ENCODE measurements around the gene GALNT5.
A peak's percentile ranks its signal among the peaks of the same experiment; 100 is the strongest.

The GALNT5 gene

DNA sequence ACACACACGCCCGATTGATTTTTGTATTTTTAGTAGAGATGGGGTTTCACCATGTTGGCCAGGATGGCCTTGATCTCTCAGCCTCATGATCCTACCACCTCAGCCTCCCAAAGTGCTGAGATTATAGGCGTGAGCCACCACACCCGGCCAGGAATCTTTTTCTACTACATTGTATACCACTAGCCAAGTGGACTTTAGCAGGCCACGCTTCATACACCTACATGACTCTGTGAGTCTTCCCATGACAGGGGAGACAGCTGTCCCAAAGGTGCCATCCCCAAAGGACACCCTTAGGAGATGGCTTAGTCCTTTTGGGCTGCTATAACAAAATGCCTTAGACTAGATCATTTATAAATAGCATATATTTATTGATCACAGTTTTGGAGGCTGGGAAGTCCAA, 35.3 kb downstream of the GALNT5 start:
- no peak for DNase-seq

DNA sequence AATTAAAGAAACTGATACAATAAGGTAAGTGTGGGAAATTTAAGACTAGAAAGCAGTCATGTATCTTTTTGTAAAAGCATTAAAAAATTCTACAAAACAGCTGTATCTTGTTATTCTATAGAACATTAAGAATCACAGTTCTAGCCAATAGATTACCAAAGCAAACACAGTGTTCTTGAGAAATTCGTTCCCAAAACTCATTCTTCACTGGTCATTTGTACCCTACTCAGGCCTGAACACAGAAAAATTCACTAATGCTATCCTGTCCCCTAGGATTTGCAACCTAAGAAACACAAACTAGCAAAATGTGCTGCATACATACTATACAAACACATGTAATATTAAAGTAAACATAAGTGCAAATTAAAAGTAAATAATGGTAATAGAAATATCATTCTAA, 39.0 kb downstream of the GALNT5 start:
- no peak for DNase-seq

DNA sequence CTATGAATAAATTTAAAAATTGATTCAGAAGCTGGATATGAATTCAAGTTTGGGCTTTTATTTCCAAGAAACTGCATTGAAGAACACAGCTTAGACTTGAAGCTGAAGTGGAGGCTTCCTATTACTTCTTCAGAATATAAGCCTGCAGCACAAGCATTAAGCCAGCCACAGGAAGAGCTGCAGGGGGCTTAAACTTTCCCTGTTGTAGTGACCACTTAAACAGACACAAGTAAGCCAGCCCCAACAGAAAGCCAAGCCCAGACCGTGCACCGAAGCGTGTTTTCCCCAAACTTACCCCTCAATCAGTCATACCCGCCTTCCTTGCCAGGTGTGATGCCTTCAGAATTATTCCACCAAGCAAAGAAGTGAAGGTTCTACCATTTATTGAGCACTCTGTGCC, 39.5 kb downstream of the GALNT5 start:
- DNase-seq: no peak

DNA sequence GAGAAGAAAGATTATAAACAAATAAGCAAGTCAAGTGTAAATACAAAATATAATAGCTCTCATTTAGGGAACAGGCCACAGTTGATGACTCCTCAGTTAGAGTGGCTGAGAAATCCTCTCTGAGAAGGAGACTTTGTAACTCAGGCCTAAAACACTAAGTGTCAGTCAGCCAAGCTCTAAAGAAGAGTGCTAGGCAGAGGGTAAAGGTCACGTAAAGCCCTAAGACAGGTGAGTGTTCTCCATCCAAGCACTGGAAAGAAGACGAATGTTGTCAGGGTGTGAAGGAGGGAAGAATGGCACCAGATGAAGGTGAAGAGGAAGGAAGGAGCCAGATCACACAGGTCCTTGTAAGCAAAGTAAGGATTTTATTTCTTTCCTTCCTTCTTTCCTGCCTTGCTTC, 43.8 kb downstream of the GALNT5 start:
- no peak for DNase-seq

DNA sequence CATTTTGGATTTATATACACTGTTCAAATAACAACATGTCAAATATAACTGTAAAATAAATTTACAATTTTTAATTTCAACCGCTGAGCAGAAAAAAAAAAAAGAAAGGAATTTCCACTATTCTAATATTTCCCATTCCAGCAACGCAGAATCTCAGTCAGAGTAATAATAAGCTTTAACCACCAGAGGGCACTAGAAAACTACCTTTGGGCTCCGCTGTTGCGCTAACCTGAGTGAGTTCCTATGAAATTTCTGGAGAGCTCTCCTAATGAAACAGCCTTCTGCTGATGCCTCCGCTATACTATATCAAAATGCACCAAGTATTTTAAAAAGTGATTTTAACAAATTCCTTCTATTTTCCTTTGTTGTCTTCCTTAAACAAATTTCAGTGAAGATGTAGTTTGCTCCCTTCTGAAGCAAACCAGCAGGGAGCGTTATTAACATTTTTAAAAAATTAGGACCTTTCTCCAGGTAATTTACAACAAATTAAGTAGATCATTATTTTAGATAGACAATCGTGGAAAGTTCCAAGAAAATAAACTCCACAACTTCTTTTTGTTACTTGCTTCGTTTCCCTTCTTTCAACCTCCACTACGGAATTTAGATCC, 45.1 kb downstream of the GALNT5 start:
- peak; percentile 85 for DNase-seq

DNA sequence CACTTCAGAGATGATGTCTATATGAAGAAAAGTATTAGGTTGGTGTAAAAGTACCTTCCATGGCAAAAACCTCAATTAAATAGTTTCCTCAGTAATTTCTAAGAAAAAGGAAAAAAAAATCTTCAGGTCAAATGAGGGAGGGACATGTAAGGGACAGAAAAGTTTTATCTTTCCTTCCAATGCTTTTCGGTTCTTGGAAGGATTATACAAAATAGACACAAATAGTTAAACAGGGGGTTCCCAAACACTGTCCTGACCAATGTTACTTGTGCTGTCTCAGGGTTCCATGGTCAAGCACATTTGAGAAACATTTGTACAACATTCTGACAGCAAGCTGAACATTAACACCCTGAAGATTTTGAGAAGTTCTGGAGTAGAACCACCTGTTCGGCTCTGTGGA, 46.1 kb downstream of the GALNT5 start:
- DNase-seq: no peak

DNA sequence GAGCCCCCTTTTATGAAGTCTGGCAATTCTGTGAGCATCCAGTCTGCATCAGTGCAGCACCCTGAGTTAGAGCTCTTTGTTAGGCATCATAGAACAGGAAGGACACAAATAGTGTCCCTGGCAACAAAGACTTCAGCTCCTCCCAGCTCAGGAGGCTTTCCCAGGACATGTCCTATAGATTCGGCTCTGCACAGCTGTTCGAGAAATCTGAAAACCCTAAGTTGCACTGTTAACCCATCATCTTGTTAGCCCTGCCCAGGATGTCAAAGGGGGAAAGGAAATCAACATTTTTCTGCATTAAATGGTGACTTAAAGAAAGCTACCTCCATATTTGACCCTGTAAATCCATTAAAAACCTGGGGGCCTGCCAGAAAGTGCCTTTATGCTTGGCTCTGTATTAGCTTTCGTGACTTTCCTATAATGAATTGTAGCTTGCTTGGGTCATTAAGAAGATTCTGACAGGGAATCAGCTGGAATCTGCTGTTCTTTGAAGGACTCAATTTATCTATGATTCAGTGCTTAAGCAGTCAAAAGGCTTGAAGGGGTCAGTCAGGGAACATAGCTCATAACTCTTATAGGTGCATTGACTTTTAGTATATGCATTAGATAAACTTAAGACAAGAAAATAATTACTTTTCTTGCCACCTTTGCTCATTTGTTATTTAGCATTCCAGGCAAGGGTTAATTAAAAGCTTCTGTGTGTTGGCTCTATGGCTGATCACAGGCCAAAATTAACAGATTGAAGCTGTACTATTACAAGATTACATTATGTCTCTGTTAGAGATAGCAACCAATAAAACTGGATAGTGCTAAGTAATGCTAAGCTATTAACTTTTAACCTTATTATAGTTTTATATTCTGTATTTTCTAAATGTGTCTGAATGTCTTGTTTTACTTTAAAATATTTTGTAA, 47.6 kb downstream of the GALNT5 start:
- DNase-seq: no peak

DNA sequence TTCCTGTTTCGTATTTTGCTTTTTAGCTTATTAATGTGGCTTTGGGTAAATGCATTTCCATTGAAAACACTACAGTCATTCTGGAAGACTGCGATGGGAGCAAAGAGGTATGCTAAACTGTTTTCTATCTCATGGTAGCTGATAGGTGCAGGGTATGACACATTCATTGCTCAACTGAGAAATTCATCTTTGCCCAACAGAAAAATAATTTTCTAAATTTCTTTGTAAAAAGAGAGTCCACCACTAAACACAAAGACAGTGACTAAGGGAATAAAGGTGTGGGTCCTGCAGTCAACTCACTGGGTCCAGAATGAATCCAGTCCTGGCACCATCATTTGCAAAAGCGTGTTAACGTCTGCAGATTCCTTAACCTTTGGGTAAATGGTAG, 48.2 kb downstream of the GALNT5 start:
- no peak for DNase-seq

DNA sequence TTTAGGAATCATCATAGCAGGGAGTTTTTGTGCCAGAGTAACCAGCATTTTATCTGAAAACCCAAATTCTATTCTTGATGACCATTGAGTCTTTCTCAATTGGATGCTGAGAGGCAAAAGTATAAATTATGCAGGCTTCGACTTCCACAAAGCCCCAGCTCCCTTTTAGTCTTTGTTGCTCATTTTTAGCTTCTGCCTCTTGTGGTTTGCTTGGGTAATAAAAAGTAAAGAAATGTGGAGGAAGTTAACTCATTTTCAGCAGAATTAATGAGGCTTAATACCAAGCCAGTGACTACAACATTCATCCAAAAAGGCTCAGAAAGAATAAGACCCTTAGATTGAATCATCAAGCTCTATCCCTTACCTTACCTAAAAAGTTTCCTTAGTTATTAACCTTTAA, 49.5 kb downstream of the GALNT5 start:
- peak; percentile 10 for DNase-seq

DNA sequence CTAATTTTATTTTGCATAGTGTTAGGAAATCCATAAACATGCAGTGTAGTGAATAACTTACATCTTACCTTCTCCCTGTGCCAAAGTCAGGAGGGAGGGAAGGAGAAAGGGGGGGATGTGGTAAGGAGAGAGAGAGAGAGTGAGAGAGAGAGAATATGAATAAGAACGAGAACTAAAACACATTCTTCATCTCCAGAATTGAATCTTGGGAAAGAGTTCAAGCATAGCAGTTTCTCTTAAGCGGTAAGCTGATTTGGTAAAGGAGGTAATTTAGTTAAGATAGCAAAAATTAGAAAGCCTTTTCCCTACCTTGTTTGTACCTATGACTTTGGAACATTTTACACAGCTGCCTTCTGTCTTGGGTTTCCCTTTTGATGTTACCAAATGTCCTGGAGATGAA, 52.4 kb downstream of the GALNT5 start:
- DNase-seq: no peak

DNA sequence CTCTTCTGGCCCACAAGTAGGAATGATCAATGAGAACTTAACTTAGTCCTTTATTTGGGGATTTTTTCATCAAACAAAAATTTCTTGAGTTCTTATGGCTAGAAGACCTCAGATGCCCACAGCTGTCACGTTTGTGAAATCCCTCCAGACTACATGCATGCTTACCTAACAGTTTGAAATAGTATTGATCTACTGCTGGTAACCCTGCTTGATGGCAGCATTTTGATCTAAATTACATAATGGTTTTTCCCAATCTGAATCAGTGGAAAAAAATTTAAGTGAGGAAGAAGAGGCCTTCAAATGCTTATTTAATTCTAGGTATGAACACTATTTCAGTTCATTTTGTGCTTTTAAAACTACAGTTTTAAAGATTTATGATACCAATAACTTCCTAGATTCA, 54.2 kb downstream of the GALNT5 start:
- DNase-seq: no peak

DNA sequence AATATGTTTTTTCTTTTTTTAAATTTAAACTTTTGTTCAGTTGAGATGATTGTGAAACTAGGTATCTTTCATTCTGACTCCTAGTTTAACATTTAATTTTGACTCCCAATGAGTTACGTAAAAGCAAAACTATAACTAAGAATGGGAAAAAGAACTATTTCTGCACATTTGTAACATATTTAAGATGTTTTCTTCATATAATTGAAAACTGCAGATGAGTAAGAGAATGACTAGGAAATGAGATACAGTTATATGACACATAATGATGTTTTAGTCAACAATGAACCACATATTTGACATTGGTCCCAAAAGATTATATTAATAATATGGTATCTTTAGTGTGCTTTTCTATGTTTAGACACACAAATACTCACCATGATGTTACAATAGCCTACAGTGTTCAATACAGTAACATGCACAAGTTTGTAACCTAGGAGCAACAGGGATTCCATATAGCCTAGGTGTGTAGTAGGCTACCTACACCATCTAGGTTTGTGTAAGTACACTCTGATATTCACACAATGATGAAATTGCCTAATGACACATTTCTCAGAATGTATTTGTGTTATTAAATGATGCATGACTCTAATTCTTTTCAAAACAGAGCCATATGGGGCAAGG, 55.5 kb downstream of the GALNT5 start:
- DNase-seq: no peak

DNA sequence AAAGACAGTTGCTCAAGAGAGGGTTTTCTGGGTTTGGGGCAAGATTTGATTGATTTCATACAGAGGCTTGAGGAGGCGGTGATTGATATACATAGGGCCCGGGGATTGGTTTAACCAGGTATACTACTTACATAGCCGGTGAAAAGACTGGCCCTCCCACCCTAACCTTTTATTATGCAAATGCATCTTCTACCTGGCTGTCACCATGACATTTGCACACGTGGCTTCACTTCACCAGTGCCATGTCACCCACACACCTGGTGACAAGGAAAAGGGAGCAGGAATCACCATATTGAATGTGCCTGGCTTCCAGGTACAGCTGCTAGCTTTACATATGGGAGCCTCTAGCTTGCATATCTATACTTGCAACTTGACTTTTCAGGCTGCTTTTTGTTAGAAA, 58.4 kb downstream of the GALNT5 start:
- DNase-seq: no peak

DNA sequence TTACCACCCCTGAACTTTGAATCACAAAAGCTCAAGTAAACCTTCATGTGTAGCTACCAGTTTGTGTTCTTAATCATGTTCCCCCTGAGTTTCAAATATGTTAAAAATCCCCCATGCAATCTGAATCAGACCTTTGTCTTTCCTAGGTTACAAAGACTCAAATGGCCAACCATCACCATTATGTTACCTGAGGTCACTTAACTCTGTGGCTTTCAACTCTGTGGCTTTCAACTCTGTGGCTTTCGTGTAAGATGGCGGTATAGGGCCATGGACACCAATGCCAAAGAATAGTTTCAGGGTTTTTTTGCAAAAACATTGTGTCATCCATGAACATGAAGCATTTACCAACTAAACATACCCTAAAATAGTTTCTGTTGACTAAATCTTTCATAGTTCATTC, 61.4 kb downstream of the GALNT5 start:
- no peak for DNase-seq

DNA sequence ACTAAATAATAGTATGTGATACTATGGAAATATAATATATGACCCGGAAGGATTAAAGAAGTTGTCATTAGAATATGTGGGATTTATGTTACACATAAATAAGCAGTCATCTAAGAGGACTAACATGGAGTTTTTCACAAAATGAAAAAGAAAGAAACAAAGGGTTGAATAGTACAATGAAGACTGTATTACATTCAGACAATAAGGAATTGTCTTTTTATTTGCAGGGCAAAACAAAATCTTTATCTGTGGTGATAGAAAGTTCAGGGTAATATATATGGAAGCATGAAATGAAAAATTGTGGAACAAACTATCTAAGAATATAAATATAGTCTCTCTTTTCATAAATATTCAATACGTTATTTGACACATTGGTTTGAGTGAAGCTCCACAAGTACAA, 62.3 kb downstream of the GALNT5 start:
- DNase-seq: no peak

DNA sequence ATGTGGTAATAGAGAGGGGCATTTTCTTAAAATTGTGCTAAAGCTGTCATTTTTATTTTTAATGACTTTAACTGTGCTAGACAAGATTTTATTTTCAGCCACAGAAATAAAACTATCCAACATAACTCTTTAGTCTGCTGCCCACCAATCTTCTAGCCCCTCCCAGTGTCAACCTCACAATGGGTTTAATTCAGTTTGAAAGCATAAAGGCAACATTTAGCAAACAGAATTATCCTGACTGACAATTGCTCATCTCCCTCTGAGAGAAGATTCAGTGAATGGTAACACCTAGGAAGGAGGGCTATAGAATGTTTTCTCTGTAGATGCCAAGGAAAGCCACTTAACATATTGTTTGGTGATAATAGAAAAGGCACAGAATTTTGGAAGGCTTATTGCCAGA, 62.9 kb downstream of the GALNT5 start:
- DNase-seq: no peak

DNA sequence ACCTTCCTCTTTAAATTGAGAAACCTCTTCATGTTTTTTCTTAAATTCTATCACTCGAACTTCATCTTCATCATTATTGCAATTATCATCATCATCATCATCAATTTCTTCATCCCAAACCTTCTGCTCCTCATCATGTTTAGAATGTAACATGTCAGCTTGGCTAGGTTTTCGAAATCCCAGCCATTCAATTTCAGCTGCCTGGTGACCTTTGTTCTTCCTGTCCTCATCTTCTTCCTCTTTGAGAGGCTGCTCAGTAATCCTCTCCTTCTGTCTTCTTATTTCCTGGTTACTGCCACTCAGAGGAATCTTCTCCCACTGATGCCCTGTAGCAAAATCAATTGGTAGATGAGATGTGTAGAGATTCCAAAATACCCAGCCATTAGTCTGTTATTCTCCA, 64.0 kb downstream of the GALNT5 start:
- peak; percentile 27 for DNase-seq

DNA sequence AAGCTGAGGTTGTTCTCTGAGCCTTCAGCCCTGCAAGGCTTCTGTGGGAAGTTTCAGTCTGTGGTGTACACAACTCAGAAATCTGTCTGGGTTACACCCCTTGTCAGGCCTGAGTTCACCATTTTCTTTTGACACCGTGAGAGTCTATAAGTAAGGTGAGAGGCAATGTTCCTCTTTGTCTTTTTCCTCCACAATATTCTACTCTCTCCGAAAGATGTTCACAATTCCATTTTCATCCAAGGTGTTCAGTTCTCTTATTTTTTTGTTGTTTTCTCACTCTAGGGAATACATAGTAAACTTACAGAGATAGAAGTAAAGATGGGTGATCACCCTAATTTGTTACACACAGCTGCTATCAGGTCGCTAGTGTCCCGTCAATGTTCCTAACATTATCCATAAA, 64.9 kb downstream of the GALNT5 start:
- DNase-seq: no peak

DNA sequence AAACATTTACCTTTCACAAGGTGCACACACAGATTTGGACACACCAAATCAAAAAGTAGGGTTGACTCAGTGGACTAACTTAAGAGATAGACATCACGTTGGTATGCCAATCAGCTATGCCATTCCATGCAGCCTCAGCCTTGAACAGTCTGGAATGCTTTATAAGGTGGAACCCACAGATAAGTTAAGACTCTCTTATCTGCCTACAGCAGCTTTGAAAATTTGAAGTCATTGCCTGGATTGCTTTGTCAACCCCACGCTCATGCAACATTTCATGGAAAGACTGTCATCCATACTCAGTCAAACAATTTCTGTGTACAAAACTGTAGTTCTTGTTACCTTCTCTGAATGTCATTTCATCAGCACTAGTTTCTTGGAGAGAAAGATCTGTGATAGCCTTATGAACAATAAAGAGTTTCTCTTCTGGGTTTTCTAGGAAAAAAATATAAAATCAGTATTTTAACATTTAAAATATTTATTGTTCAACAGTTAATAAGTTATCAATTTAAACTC, 66.9 kb downstream of the GALNT5 start:
- DNase-seq: no peak

DNA sequence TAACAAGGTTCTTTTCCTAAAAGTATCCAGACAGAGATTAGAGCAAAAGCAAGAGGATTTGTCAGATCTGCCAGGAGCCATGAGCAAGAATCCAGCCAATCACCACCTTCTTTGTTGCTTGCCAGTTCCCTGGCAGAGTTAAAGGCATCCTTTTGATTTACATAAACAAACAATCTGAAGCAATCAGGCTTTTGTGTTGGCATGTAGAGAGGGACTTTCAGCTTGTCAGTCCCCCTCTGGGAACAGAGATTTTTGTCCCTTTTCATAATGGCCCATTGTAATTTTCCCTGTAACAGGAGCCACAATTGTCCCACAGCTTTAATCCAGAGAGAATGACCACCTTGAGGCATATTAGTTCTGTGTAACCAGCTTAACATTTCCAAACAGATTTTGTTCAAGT, 68.3 kb downstream of the GALNT5 start, which contains the start of gene ERMN:
Gene ERMN, minus strand, starts transcription at position 39 of the 400 bp plus-strand sequence. CDS start 182 bp downstream, outside the sequence.
- DNase-seq: no peak

DNA sequence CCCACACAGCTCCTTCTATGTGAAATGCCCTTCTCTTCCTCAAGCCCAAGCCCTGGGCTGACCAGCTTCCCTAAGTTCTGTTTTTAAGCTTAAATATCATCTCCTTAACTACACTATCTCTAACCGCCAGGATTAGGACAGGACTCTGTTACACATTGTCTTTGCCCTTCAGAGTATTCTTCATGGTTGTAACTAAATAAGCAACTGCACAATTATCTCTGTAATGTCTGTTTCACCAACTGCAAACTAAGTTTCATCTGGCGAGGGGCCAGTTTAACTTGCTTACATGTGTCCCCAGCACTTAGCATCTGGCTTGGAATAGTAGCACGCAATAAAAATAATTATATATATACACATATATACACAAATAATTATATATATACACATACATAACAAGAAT, 69.2 kb downstream of the GALNT5 start:
- no peak for DNase-seq

DNA sequence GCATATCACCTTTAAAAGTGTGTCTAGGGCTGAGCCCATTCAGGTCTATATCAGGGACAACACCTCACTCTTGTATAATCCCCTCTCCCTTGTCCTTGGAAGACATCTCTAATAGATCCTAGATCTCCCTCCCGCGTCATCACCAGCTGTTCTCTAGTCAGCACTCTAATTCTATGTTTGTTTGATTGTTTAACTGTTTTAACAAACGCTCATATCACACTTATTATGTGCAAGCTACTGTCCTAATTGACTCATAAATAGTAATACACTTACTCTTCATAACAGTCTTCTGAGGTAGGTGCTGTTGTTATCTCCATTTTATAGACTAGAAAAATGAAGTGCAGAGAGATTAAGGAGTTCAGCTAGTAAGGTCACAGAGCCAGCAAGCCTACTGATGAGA, 69.7 kb downstream of the GALNT5 start:
- no peak for DNase-seq

DNA sequence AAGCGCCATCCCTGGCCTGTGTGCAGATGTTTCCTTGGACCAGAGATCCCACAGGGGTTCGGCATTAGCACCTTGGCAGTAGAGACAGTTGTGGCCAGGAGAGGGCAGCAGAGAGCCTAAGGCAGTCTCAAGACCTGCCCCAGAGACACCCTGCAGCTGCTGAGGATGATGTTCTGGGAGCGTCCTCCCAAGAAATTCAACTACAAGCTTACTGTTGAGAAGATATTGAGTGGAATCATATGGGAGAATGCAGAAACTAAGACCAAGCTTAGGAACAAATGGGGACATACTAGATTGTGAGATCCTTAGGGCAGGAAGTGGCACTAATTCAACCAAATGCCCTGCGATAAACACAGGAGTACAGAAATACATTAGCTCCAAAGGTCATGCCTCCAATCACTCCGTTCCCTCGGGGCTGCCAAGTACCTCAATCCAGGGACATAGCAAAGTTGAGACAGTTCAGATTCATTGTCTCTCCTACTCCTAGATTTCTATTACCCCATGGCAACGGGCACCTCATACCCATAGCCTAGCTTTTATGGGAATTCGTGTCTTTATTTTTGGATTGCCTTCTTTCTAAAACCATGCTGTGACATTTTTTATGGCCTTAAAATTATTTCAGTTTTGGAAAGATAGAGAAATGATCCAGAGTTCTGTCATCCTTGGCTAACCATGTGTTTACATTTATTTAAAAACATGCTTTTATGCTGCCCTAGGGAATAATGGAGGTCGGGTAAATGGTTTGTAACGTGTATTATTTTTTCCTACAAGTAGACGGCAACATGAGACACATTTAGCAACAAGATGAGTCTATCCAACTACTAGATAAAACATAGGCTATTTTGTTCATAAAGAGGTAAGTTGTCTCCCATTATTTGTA, 70.4 kb downstream of the GALNT5 start:
- DNase-seq: peak; percentile 86

Measured in suppressor macrophage treated with lipopolysaccharide for 4 hours (primary cell).